C4-2B (cell line): ENCODE data around the gene NCSTN.

Experiments
- CTCF ChIP-seq: fragments of 450-650 bp; conservative IDR thresholded peaks from 2 replicates; pipeline ENCODE4 v1.5.1; 2017; ENCODE audit warnings: mild to moderate bottlenecking
- ZFX ChIP-seq: fragments of 450-650 bp; IDR thresholded peaks from 2 replicates; pipeline ENCODE4 v1.6.1; 2017

- TF ChIP-seq CTCF = no peak
- TF ChIP-seq ZFX = no peak
Observed at GRCh38 chr1:160307118-160307791, 35.9 kb upstream of the NCSTN start.
